OCI-M2 (cell line): ENCODE data around the gene TMEM244.
"Not testable (repeated sequence)": the region's sequence is repeated elsewhere in the genome, so short reads cannot be mapped to it uniquely, and the experiment has no call there.

Experiments
- DNase-seq: peaks from one replicate; lab custom pipeline; 2025; ENCODE audit not compliant: unreplicated experiment; lab: John Stamatoyannopoulos, UW

TMEM244 gene, protein sequence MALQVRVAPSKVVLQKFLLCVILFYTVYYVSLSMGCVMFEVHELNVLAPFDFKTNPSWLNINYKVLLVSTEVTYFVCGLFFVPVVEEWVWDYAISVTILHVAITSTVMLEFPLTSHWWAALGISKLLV

DNA sequence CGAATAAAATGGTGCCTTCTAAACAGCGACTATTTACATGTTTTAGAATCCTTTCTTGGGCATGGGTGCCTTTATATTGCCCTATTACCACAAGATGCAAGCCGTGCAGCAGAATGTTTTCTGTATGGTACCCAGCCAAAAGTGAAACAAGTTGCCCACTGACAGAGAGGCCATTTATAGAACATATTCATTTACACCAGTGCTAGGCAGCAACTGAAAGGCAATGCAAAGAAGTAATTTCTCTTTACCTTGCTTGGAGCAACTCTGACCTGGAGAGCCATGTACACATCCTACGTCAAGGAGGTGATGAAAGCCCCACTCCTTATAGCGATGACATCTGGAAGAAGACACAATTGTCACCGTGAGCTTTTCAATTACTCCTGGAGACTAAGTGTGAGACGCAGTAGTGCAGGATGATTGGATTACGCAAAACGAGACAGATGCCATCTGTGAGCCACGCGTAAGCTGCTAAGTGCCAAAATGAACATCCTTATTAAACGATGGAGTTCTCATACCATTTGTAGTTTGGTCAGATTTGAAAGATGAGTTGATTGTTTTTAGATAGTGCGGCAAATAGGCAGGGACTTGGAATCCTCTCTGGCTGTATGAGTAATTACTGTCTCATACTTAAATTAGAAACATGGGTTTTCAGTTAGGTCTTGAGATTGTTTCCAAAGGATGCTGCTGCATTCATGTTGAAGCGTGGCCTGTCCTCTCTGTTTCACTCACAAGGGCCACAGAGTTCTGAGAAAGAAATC is at the start of gene TMEM244:
Gene TMEM244 (minus strand): TSS at position 408 of the 758 bp plus-strand sequence. CDS start 127 bp downstream, at position 281.
- no peak for DNase-seq

DNA sequence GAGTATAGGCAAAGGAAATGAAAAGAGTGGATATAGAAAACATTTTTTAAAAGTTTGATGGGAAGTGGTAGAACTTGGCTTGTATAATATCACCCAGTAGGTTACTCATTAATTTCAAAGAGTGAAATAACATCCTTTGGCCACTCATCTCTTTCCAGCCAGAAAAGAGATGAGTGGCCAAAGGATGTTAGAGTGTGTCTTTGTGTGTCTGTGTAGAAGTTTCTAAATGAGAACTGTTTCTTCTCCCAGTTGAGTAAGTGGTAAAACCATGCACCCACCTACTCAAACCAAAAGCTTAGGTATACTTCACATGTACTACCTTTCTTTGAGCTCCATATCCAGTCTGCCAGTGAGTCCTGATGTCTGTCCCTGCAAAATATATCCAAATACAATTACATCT is 47.7 kb upstream of the TMEM244 start:
- no peak for DNase-seq

DNA sequence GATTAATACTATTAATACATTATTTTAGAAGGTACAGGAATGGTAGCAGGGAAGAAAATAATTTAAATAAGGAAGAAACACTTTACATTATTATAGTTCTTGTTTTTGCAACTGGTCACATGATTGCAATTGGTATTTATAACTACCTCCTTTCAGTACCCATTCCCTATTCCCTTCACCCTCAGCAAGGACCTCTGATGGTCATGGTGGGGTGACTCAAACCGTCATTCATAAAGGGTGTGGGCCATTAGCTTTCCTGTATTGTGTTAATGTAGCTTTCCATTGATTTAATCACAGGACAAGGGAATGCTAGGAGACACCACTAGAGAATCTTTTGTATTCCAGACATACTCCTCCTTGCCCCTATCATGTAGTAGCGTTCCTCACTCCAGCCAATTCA is 47.2 kb upstream of the TMEM244 start:
- no peak for DNase-seq

DNA sequence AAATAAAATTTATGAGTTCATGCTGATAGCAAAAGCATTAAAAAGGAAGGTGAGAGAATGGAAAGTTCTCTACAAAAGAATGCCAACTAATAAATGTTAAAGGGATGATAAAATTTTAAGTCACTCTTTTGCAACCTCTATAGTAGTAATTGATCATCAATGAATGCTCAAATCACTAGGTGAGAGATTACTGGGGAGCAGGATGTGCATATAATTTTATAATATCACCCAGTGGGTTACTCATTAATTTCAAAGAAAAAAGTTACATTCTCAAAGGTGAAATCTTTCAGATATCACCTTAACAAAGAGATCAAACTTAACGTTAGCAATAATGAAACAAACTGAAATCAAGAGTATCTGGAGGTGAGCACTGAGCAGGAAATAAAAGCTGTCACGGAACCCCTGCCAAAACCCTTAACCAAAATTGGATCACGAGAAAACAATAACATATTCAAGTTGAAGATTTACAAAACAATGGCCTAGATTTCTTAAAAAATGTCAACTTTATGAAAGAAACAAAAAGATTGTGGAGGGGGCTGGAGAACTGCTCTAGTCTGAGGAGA is 45.5 kb upstream of the TMEM244 start:
- DNase-seq, result no peak

DNA sequence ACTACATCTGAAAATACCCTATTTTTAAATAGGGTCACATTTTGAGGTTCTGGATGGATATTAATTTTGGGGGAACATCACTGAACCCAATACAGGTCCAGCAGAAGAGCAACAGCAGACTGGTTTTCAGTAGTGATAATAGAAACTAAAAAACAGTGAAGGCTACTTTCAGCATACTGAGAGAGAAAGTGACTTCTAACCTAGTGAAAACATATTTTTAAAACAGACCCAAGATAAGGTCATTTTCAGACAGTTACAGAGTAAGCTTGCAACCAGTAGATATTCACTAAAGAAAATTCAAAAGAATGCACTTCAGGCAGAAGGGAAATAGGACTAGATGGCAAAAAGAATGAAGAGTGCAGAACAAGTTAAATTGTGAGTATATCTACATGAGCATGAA is 42.0 kb upstream of the TMEM244 start:
- no peak for DNase-seq

DNA sequence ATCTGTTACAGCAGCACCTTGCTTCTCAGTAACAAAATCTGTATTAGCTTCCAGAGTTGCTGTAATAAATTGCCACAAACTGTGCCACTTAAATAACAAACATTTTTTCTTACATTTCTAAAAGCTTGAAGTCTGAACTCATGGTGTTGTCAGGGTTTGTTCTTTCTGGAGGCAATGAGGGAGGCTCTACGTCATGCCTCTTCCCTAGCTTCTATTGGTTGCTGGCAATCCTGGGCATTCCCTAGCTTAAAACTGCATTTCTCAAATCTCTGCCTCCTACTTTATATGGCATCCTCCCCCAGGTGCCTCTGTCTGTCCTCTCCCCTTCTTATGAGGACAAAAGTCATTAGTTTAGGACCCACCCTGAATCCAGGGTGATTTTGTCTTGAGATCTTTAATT is 41.6 kb upstream of the TMEM244 start:
- no peak for DNase-seq

DNA sequence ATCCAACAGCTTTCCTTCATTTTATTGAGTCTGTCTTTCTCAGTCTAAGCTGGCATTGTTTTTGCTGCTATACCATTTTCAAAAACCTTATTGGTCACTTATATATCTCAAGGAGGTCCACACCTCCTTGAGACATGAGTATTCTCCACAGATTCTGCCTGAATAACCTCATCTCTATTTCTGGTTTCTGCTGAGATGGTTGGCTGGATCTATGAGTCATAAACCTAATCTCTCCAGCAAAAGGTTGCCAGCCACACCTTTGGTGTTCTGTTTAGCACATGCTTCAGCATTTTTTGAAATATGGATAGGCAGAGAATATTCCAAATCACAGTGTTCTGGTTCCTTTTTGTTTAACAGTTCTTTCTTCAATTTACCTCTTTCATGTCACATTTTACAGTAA is 40.8 kb upstream of the TMEM244 start:
- DNase-seq, result no peak

DNA sequence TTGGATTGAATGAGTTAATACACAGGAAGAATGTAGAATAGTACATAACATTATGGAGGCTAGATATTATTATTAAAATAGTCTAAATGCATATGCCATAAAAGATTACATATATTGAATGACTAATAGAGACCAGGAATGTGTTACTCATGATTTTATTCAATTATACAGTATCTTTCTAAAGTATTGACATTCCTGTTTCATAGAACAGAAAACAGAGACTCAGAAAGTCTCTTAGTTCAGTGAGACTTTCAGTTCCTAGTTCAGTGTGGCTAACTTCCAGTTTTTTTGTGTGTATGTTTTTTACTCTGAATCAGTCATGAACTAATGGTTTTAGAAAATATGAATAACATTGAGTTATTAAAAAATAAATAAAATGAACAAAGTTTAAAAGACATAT is 34.6 kb upstream of the TMEM244 start:
- DNase-seq, result no peak

DNA sequence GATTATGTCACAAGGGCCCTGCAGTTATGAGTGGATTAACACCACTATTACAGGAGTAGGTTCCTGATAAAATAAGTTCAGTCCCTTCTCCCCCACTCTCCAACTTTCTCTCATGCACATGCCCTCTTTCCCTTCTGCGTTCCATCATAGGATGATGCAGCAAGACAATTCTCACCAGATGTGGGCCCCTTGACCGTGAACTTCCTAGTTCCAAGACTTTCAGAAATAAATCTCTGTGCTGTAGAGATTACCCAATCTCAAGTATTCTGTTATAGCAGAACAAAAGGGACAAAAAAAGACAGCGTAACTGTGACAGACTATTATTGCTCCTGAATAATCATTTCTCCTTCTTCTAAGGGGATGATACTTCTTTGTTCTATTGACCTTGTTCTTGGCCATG is 33.8 kb upstream of the TMEM244 start:
- DNase-seq, result no peak

DNA sequence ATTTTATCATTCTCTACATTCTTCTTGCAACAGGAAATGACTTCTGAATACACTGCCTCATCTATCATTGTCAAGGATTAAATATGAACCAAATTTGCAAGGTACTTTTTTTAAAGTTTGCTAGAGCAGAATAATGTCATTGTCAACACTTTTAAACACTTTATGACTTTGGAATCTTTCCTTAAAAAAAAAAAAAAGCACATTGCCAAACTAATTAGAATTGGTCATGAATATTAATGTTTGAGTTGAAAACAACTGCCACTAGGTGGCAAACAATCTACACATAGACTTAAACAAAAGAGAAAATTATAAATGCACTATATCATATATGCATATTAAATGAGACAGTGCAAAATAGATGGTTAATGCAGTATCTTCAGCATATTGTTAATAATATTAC is 32.5 kb upstream of the TMEM244 start:
- no peak for DNase-seq

DNA sequence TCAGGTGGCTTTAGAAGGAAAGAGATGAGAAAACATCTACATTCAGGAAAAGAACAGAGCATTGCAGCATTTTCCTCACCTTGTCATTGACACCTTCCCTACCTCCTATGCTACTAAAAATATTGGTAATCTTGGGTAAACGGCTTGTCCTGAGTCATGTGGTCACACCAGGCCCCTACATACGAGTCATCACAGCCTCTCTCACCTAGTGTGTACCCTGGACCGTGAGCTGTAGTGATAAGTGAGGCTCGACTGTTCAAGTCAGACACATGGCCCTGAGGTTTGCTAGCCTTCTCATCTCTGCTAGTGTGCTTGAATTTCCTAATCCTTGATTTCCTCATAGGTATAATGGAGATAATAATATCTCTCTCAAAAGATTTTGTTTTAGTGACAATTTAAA is 29.6 kb upstream of the TMEM244 start:
- no peak for DNase-seq

DNA sequence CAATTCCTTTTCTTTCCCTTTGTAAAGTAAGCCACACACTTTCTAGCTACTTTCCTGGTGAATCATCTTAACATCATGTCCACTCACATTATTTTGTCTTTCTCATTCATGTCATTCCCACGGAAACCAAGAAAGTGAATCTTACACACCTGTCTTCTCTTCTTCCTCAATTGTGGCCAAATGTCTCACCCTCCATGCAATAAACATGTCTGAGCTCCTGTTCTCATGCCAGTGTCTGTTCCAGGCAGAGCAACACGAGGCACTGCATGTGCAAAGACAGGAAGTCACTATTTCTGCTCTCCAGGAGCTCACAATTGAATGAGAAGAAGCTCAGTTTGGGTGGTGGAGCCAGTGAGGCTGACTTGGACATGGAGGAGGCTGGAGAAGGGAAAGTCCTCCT is 29.0 kb upstream of the TMEM244 start:
- no peak for DNase-seq

DNA sequence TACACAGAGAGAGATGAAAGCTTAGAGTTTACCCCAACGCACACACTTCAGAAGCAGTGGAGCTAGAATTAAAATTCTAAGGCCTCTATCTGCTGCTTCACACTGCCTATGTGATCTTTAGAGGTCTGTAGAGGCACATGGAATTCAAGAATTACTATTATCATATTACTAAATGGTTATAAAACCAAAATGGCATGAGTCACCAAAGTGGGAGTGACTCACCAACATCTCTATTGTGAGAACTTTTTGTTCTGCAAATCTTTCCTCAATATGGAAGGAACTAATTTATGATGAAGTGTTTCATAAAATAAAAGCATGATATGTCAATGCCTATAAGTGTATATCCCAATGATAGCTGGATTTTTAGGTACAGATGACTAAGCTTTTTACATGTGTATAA is 28.5 kb upstream of the TMEM244 start:
- no peak for DNase-seq

DNA sequence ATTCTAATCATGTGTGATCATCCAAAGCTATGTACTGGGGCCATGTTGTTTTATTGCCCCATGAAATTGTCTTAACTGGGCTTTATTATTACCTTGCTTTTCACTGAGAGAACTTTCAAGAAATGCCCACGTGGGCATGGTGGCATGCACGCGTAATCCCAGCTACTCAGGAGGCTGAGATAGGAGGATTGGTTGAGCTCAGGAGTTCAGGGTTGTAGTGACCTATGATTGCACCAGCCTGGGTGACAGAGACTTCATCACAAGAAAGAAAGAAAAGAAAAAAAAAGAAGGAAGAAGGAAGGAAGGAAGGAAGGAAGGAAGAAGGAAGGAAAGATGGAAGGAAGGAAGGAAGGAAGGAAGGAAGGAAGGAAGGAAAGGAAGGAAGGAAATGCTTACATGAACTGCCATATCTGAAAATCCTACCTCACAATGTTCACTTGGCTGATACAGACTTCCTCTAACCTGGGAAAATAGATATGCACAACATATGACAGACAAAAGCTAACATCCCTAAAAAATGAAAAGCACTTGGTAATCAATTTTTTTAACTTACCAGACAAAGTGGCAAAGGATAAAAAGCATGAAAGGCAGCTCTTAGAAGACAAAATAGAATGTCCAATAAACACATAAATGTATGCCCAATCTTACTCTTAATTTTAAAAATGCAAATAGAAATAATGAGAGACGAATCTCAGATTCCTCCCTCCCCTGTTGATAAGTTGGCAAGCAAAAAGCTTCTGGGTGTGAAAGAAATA is 25.5 kb upstream of the TMEM244 start:
- DNase-seq, result no peak

DNA sequence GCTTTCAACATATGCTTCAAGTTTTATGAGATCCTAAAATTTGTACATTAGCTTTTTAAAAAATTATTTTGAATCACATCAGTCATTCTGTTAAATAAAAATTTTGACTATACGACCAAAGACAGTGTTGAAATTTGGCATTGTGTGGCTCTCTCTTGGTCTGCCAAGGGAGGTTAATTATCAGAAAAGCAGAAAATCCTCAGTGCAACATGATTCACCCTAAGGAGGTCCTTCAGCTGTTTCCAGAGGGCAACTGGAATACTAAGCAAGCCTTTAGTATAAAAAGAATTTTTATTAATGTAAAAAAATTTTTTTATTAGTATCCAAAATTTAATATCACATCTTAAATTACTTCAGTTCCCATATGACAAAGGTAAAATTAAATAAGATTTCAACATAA is 23.1 kb upstream of the TMEM244 start:
- DNase-seq, result no peak

DNA sequence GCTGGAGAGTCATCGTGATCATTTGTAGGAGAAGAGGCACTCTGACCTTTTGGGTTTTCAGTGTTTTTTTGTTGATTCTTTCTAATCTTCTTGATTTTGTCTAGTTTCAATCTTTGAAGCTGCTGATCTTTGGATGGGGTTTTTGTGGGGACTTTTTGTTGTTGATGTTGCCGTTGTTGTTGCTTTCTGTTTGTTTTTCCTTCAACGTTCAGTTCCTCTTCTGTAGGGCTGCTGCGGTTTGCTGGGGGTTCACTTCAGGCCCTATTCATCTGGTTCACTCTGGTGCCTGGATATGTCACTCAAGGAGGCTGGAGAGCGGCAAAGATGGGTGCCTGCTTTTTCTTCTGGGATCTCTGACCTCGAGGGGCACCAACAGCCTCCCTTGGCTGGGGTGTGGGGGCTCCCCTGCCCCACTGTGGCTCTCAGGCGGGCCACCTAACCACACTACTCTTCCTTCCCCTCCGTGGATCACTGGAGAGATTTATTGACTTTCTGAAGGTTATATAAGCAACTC is 21.5 kb upstream of the TMEM244 start:
- DNase-seq, result no peak

DNA sequence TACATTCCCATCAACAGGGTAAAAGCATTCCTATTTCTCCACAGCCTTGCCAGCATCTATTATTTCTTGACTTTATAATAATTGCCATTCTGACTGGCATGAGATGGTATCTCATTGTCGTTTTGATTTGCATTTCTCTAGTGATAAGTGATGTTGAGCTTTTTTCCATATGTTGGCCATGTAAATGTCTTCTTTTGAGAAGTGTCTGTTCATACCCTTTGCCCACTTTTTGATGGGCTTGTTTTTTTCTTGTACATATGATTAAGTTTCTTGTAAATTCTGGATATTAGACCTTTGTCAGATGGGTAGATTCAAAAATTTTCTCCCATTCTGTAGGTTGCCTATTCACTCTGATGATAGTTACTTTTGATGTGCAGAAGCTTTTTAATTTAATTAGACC is 16.8 kb upstream of the TMEM244 start:
- not testable (repeated sequence) for DNase-seq

DNA sequence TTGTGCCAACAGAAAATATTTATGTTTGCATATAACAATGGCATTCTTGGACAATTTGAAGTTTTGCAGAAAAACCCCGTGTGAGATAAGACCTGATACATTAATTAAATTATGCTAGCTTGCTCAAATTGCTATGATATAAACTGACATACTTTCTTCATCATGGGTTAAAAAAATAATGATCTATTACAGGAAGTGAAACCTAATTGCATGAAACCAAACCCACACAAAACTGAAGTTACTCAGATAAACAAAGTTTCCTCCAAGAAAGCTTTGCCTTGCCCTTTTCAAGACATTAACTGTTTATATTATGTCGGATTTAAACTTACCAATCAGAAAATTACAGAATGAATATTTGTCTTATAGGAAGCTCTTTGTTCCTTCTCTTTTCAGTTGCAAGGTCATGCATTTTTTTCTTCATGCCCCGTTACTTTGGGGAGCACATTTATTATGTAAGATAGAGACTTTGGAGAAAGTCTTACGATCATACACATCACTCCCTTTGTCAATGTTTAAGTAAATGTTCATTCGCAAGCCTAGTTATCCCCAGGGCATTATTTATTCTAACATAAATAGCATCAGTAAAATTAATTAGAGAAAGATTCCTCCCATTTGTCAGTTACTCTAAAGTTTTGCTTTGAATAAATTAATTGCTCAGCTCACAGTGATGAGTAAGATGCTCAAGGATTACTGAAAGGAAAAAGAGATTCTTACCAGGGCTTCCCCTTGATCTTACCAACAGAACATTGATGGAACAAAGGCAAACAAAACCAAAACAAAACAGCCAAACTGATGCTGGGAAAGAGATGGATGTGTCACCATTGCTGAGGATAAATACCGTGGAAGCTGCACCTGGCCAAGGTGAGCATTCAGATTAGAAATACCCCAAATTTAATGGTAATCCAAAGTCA is 14.8 kb upstream of the TMEM244 start:
- DNase-seq, result no peak

DNA sequence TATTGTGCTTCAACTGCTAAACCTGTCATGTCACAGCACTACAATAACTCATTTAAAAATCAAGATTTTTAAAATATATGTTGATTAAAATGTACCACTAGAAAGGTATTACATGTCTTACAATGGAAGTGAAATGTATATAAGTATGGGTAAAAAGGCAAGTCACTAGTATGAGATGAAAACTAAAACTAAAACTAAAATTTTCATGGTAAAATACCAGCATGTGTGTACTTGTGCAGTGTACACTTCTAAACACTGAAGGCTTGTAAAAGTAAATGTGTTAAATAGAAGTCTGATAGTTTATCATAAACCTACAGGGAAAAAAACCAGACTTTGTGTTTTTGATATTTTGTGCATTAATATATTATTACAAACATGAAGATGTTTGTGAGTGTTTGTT is 13.7 kb upstream of the TMEM244 start:
- no peak for DNase-seq

DNA sequence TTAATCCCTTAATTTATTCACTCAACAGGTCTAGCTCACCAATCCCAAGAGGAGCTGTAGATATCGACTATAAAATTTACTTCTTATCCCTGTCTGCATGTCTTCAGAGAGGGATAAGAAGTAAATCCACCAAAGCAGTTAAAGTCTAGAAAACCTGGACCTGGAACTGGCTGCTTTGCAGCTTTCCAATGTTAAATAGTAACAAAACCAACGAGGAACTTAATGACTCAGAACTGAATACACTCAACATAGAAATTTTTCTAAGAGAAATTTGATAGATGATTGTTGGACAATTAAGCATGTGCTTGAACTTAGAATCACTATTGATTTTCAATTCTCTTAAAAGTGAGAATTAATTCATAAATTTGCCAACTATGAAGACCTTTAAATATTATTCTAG is 11.5 kb upstream of the TMEM244 start:
- no peak for DNase-seq

DNA sequence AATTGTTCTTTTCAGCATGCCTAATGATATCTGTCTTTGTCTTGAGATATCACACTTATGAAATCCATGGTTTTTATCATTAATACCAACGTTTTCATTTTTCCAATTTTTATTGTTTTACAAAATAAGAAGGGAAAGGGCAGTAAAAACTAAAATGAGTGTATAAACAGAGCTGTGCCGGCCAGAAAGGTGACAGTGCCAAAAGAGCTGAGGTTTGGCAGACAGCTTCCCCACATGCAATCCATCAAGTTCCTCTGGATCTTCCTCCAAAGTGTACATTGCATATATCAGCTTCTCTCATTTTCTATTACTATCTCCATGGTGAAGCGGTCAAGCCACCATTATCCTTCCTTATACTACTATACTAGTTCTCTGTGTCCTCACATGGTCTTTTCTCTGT is 10.1 kb upstream of the TMEM244 start:
- DNase-seq, result no peak
